Activated CD4-positive, alpha-beta T cell treated with anti-CD3 and anti-CD28 coated beads for 1 hour (primary cell): ENCODE data around the gene SCARF2.
"Not testable (repeated sequence)": the region's sequence is repeated elsewhere in the genome, so short reads cannot be mapped to it uniquely, and the experiment has no call there.

Experiments used
- DNase-seq: peaks from one replicate; pipeline ENCODE4 v3.0.0-alpha.2; 2020

The SCARF2 gene

GRCh38 chr22:20437613-20438426, at the start of gene SCARF2:
SCARF2 (minus strand) TSS chr22:20437825; CDS start chr22:20437754, 71 bp downstream.
- DNase-seq = no peak

- no peak for DNase-seq
Observed at GRCh38 chr22:20486229-20486628, 48.6 kb upstream of the SCARF2 start.

DNA sequence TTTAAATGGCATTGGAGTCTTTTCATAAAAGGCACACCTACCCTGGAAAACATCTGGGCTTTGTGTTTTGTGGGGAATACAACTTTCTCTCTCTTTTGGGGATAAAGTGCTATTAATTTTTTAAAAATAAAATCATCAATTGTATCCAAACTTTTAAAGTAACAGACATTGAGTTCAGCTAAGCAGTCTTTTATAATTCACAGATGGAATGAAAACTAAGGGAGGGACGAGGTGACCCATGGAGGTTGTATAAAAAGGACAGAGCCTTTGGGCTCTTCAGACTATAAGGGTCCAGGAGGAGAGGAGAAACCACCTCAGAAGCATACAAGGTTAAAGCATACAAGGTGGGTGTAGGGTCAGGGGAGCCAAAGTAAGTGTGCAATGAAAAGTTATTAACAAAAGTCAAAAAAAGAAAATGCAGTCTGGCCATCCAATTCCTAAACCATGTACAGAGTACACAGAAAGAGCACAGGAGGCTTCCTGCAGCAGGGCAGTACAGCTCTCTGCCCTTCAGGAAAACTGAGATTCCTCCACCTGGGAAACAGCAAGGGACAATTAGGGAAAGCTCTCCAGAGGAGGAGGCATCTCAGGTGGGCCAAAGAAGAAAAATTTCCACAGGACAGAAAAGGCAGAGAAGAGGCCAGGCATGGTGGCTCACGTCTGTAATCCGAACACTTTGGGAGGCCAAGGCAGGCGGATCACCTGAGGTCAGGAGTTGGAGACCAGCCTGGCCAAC, 47.5 kb upstream of the SCARF2 start:
- DNase-seq = no peak

DNA sequence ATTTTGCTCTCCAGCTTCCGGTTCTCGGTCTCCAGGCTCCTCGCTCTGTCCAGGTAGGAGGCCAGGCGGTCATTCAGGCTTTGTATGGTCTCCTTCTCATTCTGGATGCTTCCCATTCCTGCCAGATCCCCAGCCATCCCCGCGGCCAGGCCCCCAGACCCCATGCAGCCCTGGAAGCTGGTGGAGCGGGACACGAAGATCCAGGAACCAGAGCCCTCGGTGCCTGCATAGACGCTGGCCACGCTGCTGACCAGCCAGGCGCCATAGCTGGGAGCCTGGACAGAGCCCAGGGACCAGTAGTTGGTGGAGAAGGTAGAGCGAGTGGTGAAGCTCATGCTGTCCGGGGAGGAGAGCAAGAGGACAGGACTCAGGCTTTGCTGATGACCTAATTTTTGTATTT, 46.1 kb upstream of the SCARF2 start:
- DNase-seq = no peak

GRCh38 chr22:20483143-20483506, 45.5 kb upstream of the SCARF2 start:
- not testable (repeated sequence) for DNase-seq

DNA sequence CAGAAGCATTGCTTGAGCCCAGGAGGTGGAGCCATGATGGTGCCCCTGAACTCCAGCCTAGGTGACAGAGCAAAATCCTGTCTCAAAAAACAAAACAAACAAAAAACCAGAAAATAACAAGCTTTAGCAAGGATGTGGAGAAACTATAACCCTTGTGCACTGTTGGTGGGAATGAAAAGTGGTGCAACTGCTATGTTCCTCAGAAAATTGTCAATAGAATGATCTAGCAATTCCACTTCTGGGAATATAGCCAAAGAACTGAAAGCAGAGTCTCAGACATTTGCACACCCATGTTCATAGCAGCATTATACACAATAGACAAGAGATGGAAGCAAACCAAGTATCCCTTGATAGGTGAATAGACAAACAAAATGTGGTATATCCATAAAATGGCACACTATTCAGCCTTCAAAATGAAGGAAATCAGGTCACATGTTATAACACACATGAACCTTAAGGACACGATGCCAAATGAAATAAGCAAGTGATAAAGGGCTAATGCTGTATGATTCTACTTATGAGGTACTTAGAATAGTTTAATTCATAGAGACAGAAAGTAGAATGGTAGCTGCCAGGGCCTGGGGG, 42.1 kb upstream of the SCARF2 start:
- no peak for DNase-seq

DNA sequence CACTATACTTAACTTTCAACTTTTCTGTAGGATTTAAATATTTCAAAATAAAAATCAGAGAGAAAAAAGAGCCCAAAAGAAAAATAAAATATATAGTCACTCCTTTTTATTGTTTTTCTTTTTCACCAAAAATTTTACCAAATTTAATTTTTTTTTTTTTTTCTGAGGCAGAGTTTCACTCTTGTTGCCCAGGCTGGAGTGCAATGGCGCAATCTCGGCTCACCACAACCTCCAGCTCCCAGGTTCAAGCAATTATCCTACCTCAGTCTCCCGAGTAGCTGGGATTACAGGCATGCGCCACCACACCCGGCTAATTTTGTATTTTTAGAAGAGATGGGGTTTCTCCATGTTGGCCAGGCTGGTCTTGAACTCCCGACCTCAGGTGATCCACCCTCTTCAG, 40.4 kb upstream of the SCARF2 start:
- DNase-seq = not testable (repeated sequence)

GRCh38 chr22:20475569-20475968, 37.9 kb upstream of the SCARF2 start:
- not testable (repeated sequence) for DNase-seq

DNA sequence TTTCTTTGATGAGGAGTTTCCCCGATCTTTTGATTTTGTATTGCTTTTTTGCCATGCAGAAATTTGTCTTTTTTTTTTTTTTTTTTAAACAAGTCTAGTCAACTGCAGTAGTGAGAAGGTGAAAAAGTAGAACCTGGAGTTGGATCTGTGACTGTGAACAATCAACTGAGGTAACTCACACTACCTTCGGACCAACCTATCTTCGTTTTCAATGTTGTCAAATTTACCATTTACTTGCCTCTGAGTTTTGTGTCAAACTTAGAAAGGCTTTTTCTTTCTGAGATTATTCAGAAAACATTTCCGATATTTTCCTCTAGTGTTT, 37.5 kb upstream of the SCARF2 start:
- no peak for DNase-seq

- no peak for DNase-seq
Observed at GRCh38 chr22:20472629-20473442, 35.2 kb upstream of the SCARF2 start.

DNA sequence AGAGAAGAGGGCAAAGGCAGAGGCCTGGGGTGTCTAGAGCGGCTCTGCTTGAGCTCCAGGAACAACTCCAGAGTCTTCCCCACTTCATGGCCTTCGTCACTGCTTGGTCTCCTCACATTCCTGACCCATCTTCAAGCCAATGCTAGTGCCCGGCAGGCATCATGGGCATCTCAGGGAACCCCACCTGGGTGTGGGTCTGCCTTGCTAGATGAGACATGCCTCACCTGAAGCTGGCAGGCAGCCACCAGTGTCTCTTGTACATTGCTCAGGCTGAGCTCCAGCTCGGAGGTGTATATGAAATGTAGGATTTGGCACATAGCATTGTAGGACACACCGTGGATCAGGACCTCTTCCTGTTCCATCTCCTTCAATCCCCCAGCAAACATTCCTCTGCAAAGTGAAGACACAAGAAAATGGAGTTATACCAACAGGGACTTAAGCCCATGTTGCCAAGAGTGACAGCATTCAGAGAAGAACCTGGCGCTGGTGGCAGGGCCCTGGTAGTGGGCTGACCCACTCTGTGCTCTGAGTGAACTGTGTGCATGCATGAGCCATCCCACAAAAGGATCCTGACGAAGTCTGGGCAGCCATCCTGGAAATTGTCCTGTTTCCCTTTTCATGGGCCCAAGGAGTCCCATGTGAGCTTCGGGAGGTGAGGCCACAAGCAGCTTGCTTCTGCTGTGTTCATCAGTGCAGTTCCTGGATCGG, 33.7 kb upstream of the SCARF2 start:
- DNase-seq = no peak

DNA sequence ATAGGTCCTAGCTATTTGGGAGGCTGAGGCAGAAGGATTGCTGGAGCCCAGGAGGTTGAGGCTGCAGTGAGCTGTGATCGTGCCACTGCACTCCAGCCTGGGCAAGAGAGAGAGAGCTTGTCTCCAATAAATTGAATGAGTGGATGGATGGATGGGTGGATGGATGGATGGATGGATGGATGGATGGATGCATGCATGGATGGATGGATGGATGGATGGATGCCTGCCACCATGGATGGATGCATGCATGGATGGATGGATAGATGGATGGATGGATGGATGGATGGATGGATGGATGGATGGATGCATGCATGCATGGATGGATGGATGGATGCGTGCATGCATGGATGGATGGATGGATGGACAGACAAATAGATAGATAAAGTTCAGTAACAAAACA, 32.9 kb upstream of the SCARF2 start:
- not testable (repeated sequence) for DNase-seq

- no peak for DNase-seq
Observed at GRCh38 chr22:20469110-20469868, 31.7 kb upstream of the SCARF2 start.

DNA sequence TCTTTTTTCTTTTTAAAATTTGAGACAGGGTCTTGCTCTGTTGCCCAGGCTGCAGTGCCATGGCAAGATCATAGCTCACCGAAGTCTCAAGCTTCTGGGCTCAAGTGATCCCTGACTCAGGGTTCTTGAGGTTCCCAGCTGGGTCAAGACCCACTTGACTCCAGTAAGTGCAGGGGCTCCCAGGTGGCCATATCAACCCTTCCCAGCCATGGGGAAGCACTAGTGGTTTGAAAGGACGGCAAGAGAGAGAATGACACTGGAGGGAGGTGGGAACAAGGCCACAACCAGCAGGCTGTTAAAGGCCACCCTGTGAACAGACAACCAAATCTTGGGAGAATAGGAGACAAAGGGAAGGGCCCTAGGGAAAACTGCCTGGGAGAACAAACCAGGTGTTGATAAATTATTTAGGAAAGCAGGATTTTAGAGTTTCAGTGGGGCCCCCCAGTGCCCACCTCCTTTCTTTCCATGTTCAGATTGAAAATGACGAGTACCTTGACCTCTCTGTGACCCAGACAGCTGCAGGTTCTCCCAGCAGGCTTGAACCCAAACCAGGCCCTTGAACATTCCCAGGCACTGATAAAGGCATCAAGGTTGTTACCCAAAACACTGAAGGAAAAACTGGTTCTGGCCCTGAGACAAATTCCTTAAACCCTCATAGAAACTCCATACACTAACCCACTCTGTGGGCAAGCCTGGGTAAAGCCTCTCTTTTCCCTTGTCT, 29.2 kb upstream of the SCARF2 start:
- no peak for DNase-seq

DNA sequence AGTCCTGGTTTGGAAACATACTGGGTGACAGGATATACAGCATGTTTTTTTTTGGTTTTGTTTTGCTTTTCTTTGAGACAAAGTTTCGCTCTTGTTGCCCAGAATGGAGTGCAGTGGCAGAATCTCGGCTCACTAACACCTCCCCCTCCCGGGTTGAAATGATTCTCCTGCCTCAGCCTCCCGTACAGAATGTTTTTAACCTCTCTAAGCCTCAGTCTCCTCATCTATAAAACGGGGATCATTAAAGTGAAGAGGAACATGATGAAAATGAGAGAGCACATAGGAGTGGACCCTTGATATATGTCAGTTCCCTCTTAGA, 28.1 kb upstream of the SCARF2 start:
- no peak for DNase-seq

- no peak for DNase-seq
Observed at GRCh38 chr22:20464912-20465758, 27.5 kb upstream of the SCARF2 start.

DNA sequence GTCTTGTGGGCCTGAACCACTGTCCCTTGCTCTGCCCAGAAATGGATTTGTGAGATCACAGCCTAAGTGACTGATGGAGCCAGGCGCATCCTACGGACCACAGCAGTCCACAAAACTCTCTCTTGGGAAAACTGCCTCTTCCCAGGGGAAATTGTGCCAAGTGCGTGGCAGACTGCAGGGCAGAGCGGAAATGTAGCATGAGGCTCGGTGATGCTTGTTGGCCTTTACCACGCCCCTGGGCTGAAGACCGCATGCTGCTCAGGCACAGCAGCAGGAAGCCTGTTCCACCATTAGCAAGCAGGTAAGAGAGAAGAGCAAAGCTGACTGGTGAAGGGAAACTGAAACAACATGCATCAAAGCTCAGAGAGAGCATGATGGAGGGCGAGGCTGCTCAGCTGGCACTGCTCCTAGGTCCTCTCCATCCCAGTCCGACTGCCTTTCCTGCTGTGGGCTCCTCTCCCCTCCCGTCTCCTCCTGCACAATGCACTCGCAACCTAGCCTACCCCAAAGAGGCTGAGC, 26.5 kb upstream of the SCARF2 start:
- DNase-seq = peak; percentile 42

GRCh38 chr22:20463324-20464095, 25.9 kb upstream of the SCARF2 start:
- no peak for DNase-seq

DNA sequence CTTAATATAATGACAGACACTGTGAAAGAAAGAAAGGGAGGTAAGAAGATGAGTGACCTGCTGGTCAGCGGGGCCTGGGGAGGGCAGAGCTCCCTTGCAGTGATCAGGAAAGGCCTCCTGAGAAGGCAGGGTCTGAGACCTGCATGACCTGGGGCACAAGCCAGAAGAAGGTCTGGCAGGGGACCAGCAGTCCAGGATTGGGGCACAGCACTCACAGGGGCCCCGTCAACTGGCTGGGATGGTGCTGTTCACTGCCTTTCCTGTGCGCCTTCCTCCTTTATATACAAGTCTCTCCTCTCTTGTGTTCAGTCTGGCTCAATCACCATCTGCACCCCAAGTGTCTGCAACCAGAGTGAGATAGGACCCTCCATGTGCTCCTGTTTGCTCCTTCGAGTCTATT, 22.2 kb upstream of the SCARF2 start:
- no peak for DNase-seq
